CD4-positive, alpha-beta T cell treated with Interleukin-6 at 100 ng/mL for 8 hours (primary cell): ENCODE results near the gene NEU4.
"Not testable (repeated sequence)": the region's sequence is repeated elsewhere in the genome, so short reads cannot be mapped to it uniquely, and the experiment has no call there.

Experiments
- DNase-seq: peaks from one replicate; pipeline ENCODE4 v3.0.0-alpha.2; 2020; ENCODE audit warnings: mixed read lengths, low spot score

NEU4 gene

GRCh38 chr2:241813644-241814392 is 4.8 kb downstream of the NEU4 start:
- DNase-seq, result no peak

- no peak for DNase-seq
Measured at GRCh38 chr2:241814393-241814642, 5.3 kb downstream of the NEU4 start.

GRCh38 chr2:241814643-241815476 is 5.9 kb downstream of the NEU4 start:
- no peak for DNase-seq

GRCh38 chr2:241815477-241816430 is 6.8 kb downstream of the NEU4 start:
- DNase-seq, result no peak

- no peak for DNase-seq
Measured at GRCh38 chr2:241816431-241817121, 7.6 kb downstream of the NEU4 start.

- no peak for DNase-seq
Measured at GRCh38 chr2:241817126-241817820, 8.3 kb downstream of the NEU4 start.

GRCh38 chr2:241817821-241818215 is 8.8 kb downstream of the NEU4 start:
- not testable (repeated sequence) for DNase-seq

- DNase-seq, result no peak
Measured at GRCh38 chr2:241818229-241818942, 9.4 kb downstream of the NEU4 start.

- no peak for DNase-seq
Measured at GRCh38 chr2:241818943-241819270, 9.9 kb downstream of the NEU4 start.

GRCh38 chr2:241819947-241820624 is 11.1 kb downstream of the NEU4 start:
- DNase-seq, result not testable (repeated sequence)

GRCh38 chr2:241820625-241821384 is 11.8 kb downstream of the NEU4 start:
- no peak for DNase-seq

GRCh38 chr2:241821460-241822263 is 12.7 kb downstream of the NEU4 start:
- no peak for DNase-seq

- DNase-seq, result no peak
Measured at GRCh38 chr2:241822264-241822623, 13.3 kb downstream of the NEU4 start.

- DNase-seq, result not testable (repeated sequence)
Measured at GRCh38 chr2:241823531-241824437, 14.8 kb downstream of the NEU4 start.

- DNase-seq, result no peak
Measured at GRCh38 chr2:241827394-241827793, 18.4 kb downstream of the NEU4 start.

- no peak for DNase-seq
Measured at GRCh38 chr2:241833101-241833663, 24.2 kb downstream of the NEU4 start.
